Testis (tissue), 3 donors: ENCODE measurements around the gene ASCL3. TPM values are rescaled to one million over a fixed set of nuclear protein-coding genes. Genes with fewer than 3 reads are reported as not detected.
"Not testable (repeated sequence)": the region's sequence is repeated elsewhere in the genome, so short reads cannot be mapped to it uniquely, and the experiment has no call there.

ENCODE experiments used
- DNase-seq: peaks from one replicate; pipeline ENCODE4 v3.0.0-alpha.2; 2019
- H3K27ac ChIP-seq, 2 donors: fragments of 200-600 bp; sonication (generic); one replicate each; pipeline ENCODE4 v1.5.1; 2019
- H3K27me3 ChIP-seq: fragments of 200-600 bp; sonication (generic); one replicate; pipeline ENCODE4 v1.5.1; 2019
- H3K36me3 ChIP-seq: fragments of 200-600 bp; sonication (generic); one replicate; pipeline ENCODE4 v1.5.1; 2017; ENCODE audit warnings: low read depth; ENCODE audit errors: missing control alignments
- H3K4me1 ChIP-seq: fragments of 200-600 bp; sonication (generic); one replicate; pipeline ENCODE4 v1.5.1; 2019
- H3K4me3 ChIP-seq, 2 donors: fragments of 200-600 bp; sonication (generic); one replicate each; pipeline ENCODE4 v1.5.1; 2017 to 2019
- H3K9me3 ChIP-seq: fragments of 200-600 bp; sonication (generic); one replicate; pipeline ENCODE4 v1.5.1; 2017
- POLR2A ChIP-seq: fragments of 450-650 bp; IDR thresholded peaks from one replicate; pipeline ENCODE4 v1.6.1; 2017; ENCODE audit warnings: antibody characterized with exemption, mild to moderate bottlenecking, moderate library complexity
- WGBS, 2 donors: methylation state at CpG; one replicate each; pipeline ENCODE4 v1.1.5; 2018; 5-methylcytosine and 5-hydroxymethylcytosine counted together
- intact Hi-C: fragments of 100-400 bp; cut with DNase I; formaldehyde crosslinking; loops from one replicate; pipeline ENCODE4 v1.15.1; 2023; ENCODE audit warnings: low total_unique reads
- polyA plus RNA-seq: library from polyadenylated mRNA; stranded (reverse); fragments of 350-450 nt; fragmentation: Illumina TruSeq; extraction: RNeasy Lipid Tissue Mini Kit (QIAGEN cat#74804); gene quantifications from one replicate; pipeline ENCODE4 v1.2.3, GENCODE V29; 2014; ENCODE audit warnings: low read depth, low replicate concordance; ENCODE audit not compliant: insufficient read depth
- total RNA-seq, 2 donors: library from RNA; depleted of rRNA; stranded (reverse); fragments of >200 nt; gene quantifications; one replicate each; pipeline ENCODE4 v1.2.3, GENCODE V29; 2016
- TF ChIP-seq, protein P1 (sequence below), 3 experiments: fragments of 450-650 bp in 2 of 3; fragments of 200-600 bp in 1 of 3; sonication (generic) in 1 of 3; IDR thresholded peaks; one replicate each; pipeline ENCODE4 v1.5.1; 2016 to 2019; ENCODE audit warnings: antibody characterized with exemption in 3 of 3, mild to moderate bottlenecking in 2 of 3, moderate library complexity in 1 of 3

ASCL3 gene
- total and polyA plus RNA-seq, 3 donors from 2014 or later: not detected

DNA sequence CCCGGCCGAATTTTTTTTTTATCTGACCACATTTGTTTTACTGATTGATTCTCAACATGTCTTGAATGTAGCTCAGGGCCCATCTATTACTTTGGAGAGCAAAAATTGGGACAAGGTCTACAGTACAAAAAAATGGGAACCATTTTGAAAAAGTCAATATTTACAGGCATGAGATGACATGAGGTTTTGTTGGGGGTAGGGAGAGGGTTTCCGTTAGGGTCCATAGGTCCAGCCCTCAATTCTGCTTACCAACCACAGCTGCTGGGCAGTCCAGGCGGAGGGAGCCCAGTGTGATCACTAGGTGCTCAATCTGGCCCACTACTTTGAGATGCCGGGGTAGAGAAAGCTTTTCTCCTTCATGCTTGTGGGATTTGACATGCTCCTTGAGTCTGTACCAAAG lies 42.6 kb upstream of the ASCL3 start:
- no peak for DNase-seq
- Histone ChIP-seq H3K27me3 (no peaks in the 10 kb centered on the region), H3K27ac (no peak overlapping the region), H3K4me1 (no peaks in the 10 kb centered on the region), H3K4me3 (no peak overlapping the region), H3K36me3 (no peaks in the 10 kb centered on the region), H3K9me3 (no peaks in the 10 kb centered on the region)
- 85 to 95% methylated on average over 5 of the region's 5 CpGs for WGBS, 2 donors
- intact Hi-C loops: no loop called here
- TF ChIP-seq, protein P1, sequence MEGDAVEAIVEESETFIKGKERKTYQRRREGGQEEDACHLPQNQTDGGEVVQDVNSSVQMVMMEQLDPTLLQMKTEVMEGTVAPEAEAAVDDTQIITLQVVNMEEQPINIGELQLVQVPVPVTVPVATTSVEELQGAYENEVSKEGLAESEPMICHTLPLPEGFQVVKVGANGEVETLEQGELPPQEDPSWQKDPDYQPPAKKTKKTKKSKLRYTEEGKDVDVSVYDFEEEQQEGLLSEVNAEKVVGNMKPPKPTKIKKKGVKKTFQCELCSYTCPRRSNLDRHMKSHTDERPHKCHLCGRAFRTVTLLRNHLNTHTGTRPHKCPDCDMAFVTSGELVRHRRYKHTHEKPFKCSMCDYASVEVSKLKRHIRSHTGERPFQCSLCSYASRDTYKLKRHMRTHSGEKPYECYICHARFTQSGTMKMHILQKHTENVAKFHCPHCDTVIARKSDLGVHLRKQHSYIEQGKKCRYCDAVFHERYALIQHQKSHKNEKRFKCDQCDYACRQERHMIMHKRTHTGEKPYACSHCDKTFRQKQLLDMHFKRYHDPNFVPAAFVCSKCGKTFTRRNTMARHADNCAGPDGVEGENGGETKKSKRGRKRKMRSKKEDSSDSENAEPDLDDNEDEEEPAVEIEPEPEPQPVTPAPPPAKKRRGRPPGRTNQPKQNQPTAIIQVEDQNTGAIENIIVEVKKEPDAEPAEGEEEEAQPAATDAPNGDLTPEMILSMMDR (IDR thresholded peaks at IDR 0.05): no peak
- TF ChIP-seq POLR2A: no peak

GRCh38 chr11:8983552-8983951 lies 40.7 kb upstream of the ASCL3 start:
- WGBS, 2 donors: 90 to 92% methylated on average over 2 of the region's 2 CpGs
- Histone ChIP-seq H3K9me3 (no peaks in the 10 kb centered on the region), H3K4me1 (no peaks in the 10 kb centered on the region), H3K36me3 (no peaks in the 10 kb centered on the region), H3K27me3 (no peaks in the 10 kb centered on the region), H3K4me3 (no peak overlapping the region), H3K27ac (no peak overlapping the region)
- intact Hi-C loops: no loop called here
- TF ChIP-seq POLR2A: no peak
- TF ChIP-seq, protein P1 (IDR thresholded peaks at IDR 0.05): no peak
- DNase-seq: no peak

DNA sequence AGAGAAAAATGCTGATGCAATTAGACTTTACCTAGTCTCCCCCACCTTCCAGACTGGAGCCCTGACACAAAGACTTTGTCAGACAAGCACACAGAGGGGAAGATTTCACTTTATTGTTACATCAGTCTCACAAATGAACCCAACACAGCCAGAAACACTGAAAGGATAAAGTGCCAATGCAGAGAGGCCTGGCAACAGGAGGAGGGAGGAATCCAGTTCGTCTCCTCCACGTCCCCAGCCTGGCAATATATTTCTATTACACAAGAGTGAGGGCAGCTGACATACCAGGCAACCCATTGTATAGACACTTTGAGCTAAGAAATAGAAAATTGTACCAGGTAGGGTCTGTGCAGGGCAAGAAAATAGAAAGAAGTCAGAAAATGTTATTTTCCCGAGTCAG lies 37.7 kb upstream of the ASCL3 start:
- H3K27ac ChIP-seq: no peak overlapping the region
- no peaks in the 10 kb centered on the region for H3K36me3 ChIP-seq
- H3K9me3 ChIP-seq: no peaks in the 10 kb centered on the region
- no peaks in the 10 kb centered on the region for H3K4me1 ChIP-seq
- intact Hi-C loops: no loop called here
- TF ChIP-seq POLR2A: no peak
- TF ChIP-seq, protein P1 (IDR thresholded peaks at IDR 0.05): no peak
- H3K4me3 ChIP-seq: no peak overlapping the region
- 79 to 87% methylated on average over 3 of the region's 3 CpGs for WGBS, 2 donors
- H3K27me3 ChIP-seq: no peaks in the 10 kb centered on the region
- DNase-seq: no peak

DNA sequence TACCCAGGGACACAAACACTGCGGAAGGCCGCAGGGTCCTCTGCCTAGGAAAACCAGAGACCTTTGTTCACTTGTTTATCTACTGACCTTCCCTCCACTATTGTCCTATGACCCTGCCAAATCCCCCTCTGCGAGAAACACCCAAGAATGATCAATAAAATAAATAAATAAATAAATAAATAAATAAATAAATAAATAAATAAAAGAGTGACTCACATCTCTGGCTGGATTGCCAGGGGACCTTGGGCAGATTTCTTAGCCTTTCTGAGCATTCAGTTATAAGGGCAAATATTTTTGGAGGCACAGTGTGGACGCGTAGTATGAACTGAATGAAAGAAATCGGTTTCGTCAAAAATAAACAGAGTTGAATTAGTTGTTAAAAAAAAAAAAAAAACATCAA lies 36.5 kb upstream of the ASCL3 start:
- H3K27ac ChIP-seq, H3K4me3 ChIP-seq, H3K36me3 ChIP-seq, H3K27me3 ChIP-seq, H3K4me1 ChIP-seq, H3K9me3 ChIP-seq, intact Hi-C loops, DNase-seq: not testable (repeated sequence)
- WGBS, 2 donors: 83 to 91% methylated on average over 5 of the region's 7 CpGs

DNA sequence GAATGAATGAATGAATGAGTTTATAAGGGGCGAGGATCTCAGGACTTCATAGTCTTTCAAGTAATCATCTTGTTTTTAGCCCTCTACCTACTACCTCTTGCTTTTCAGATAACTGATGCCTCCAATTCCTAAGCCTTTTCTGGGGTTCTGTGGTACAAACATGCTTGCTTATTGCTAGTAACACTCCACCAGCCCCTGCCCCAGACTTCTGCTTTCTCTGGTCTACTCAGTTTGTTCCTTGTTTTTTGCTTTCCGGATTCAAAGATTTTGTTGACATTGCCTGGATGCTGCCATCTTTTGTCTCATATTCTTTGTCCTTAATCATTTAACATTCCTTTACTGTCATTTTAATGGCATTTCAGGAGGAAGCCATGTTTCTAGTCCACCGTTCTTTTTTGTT lies 30.3 kb upstream of the ASCL3 start:
- Histone ChIP-seq H3K9me3 (no peaks in the 10 kb centered on the region), H3K4me3 (no peak overlapping the region), H3K27me3 (no peaks in the 10 kb centered on the region), H3K36me3 (no peaks in the 10 kb centered on the region), H3K27ac (no peak overlapping the region), H3K4me1 (no peaks in the 10 kb centered on the region)
- intact Hi-C loops: no loop called here
- TF ChIP-seq, protein P1 (IDR thresholded peaks at IDR 0.05): no peak
- TF ChIP-seq POLR2A: no peak
- 76 to 78% methylated on average over 3 of the region's 3 CpGs for WGBS, 2 donors
- DNase-seq: no peak
